HepG2 (cell line): ENCODE measurements around the gene CENPP. TPM values are rescaled to one million over a fixed set of nuclear protein-coding genes. Genes with fewer than 3 reads are reported as not detected.

Experiments used
- ATAC-seq: fragments of 200-7000 bp; cut with Tn5 transposase; 3 replicates; pipeline ENCODE4 v1.9.1; 2020; ENCODE audit warnings: mild to moderate bottlenecking, moderate library complexity
- BruUV-seq: library from RNA; stranded (reverse); fragments of 400-500 nt; replicated peaks from 2 replicates; lab custom pipeline; 2021; lab: Mats Ljungman, UMichigan
- CTCF ChIA-PET: fragments of 300-600 bp; formaldehyde crosslinking; extraction: SDS; loops from one replicate; lab custom pipeline; 2021; ENCODE audit warnings: low total read pairs, inconsistent platforms, low intra/inter-chr PET ratio; lab: Yijun Ruan, JAX
- POLR2A ChIA-PET: fragments of 350-600 bp; sonication (Branson Sonifier 250); formaldehyde crosslinking; loops from one replicate; lab custom pipeline; 2020; ENCODE audit warnings: antibody characterized with exemption, inconsistent platforms; lab: Yijun Ruan, JAX
- DNase-seq: peaks from one replicate; pipeline ENCODE4 v3.0.0-alpha.2; 2015; ENCODE audit warnings: low spot score
- FAIRE-seq: peaks from 3 replicates; lab custom pipeline; 2011; peaks lifted over from hg19 to GRCh38; lab: Jason Lieb, UNC
- H2AFZ ChIP-seq: one replicate; pipeline ENCODE4 v1.6.1; 2011; ENCODE audit warnings: low read length, inconsistent platforms
- H3K27ac ChIP-seq: fragments of 300-600 bp; 3 replicates; pipeline ENCODE4 v1.8.0; 2011; ENCODE audit warnings: mixed run types, mild to moderate bottlenecking, mixed read lengths, low read length, inconsistent platforms; ENCODE audit not compliant: insufficient read depth; ENCODE audit errors: extremely low read length
- H3K27me3 ChIP-seq, 2 experiments: fragments of 200-600 bp in 1 of 2; 2 replicates in 1 of 2; 3 replicates in 1 of 2; pipeline versions ENCODE4 v1.6.0 to v1.8.0; 2011; ENCODE audit warnings: low read length in 2 of 2, mild to moderate bottlenecking in 2 of 2, moderate library complexity in 2 of 2, inconsistent platforms in 1 of 2; ENCODE audit not compliant: insufficient read depth in 2 of 2, control insufficient read depth in 1 of 2
- H3K36me3 ChIP-seq, 2 experiments: fragments of 200-600 bp in 1 of 2; replicated peaks in 1 of 2; 2 replicates in 1 of 2; 3 replicates in 1 of 2; pipeline versions ENCODE4 v1.5.1 to v1.8.0; 2011; ENCODE audit warnings: low read length in 2 of 2, inconsistent platforms in 1 of 2; ENCODE audit not compliant: insufficient read depth in 2 of 2, control insufficient read depth in 1 of 2
- H3K4me1 ChIP-seq: 2 replicates; pipeline ENCODE4 v1.5.1; 2012; ENCODE audit warnings: low read length, inconsistent platforms; ENCODE audit not compliant: insufficient read depth
- H3K4me2 ChIP-seq: 2 replicates; pipeline ENCODE4 v1.6.0; 2011; ENCODE audit warnings: low read depth, low read length, inconsistent platforms
- H3K4me3 ChIP-seq, 3 experiments: fragments of 200-600 bp in 1 of 3; sonication (generic), shearing (Covaris generic) in 1 of 3; replicated peaks in 1 of 3; 2 replicates each; pipeline ENCODE4 v1.5.1; 2011 to 2016; ENCODE audit warnings: low read length in 3 of 3, inconsistent platforms in 2 of 3, low read depth in 2 of 3, mild to moderate bottlenecking in 2 of 3, control low read depth in 1 of 3, mixed read lengths in 1 of 3; ENCODE audit not compliant: insufficient read depth in 1 of 3
- H3K79me2 ChIP-seq: one replicate; pipeline ENCODE4 v1.6.1; 2011; ENCODE audit warnings: low read length, inconsistent platforms; ENCODE audit not compliant: insufficient read depth
- H3K9ac ChIP-seq: 2 replicates; pipeline ENCODE4 v1.6.0; 2011; ENCODE audit warnings: mild to moderate bottlenecking, low read depth, low read length, inconsistent platforms; ENCODE audit not compliant: insufficient read depth
- H3K9me3 ChIP-seq: 2 replicates; pipeline ENCODE4 v1.5.1; 2012; ENCODE audit warnings: mild to moderate bottlenecking, low read length
- H4K20me1 ChIP-seq: 2 replicates; pipeline ENCODE4 v1.6.0; 2011; ENCODE audit warnings: inconsistent platforms, mild to moderate bottlenecking, low read length, moderate library complexity; ENCODE audit not compliant: insufficient read depth
- AKAP8 ChIP-seq: sonication (generic); formaldehyde crosslinking; IDR thresholded peaks from 2 replicates; pipeline ENCODE4 v1.5.1; 2020; ENCODE audit warnings: mild to moderate bottlenecking, missing genetic modification reagents
- ARHGAP35 ChIP-seq: sonication (generic); formaldehyde crosslinking; IDR thresholded peaks from 2 replicates; pipeline ENCODE4 v1.9.0; 2022; ENCODE audit warnings: mild to moderate bottlenecking, inconsistent platforms, moderate library complexity, missing genetic modification reagents, borderline replicate concordance
- CC2D1A ChIP-seq: sonication (generic); formaldehyde crosslinking; IDR thresholded peaks from 2 replicates; pipeline ENCODE4 v1.8.1; 2023; ENCODE audit warnings: mild to moderate bottlenecking, missing genetic modification reagents
- CENPT ChIP-seq: sonication (generic); formaldehyde crosslinking; IDR thresholded peaks from 2 replicates; pipeline ENCODE4 v1.8.0; 2022; ENCODE audit warnings: low read depth, mild to moderate bottlenecking, moderate library complexity, missing genetic modification reagents
- EED ChIP-seq: sonication (generic); formaldehyde crosslinking; IDR thresholded peaks from 2 replicates; pipeline ENCODE4 v1.5.0; 2020; ENCODE audit warnings: mild to moderate bottlenecking, missing genetic modification reagents
- MAFG ChIP-seq: sonication (generic); formaldehyde crosslinking; IDR thresholded peaks from 2 replicates; pipeline ENCODE4 v1.5.1; 2020; ENCODE audit warnings: mild to moderate bottlenecking, missing genetic modification reagents
- NFKBIZ ChIP-seq: IDR thresholded peaks from 2 replicates; pipeline ENCODE4 v1.6.1; 2018; ENCODE audit warnings: missing genetic modification reagents, missing compliant biosample characterization
- PRPF4 ChIP-seq: fragments of 200-400 bp; formaldehyde crosslinking; IDR thresholded peaks from 2 replicates; pipeline ENCODE4 v1.6.1; 2016; ENCODE audit warnings: low read length, low read depth; ENCODE audit not compliant: poor library complexity, severe bottlenecking
- TOPORS ChIP-seq: sonication (generic); formaldehyde crosslinking; IDR thresholded peaks from 2 replicates; pipeline ENCODE4 v1.8.0; 2023; ENCODE audit warnings: mild to moderate bottlenecking, missing genetic modification reagents
- ZNF296 ChIP-seq: sonication (generic); formaldehyde crosslinking; conservative IDR thresholded peaks from 2 replicates; pipeline ENCODE4 v1.5.0; 2020; ENCODE audit warnings: mild to moderate bottlenecking, missing genetic modification reagents
- ZNF337 ChIP-seq: sonication (generic); formaldehyde crosslinking; IDR thresholded peaks from 2 replicates; pipeline ENCODE4 v1.5.1; 2020; ENCODE audit warnings: missing genetic modification reagents, low read depth, mild to moderate bottlenecking, borderline replicate concordance
- ZNF619 ChIP-seq: sonication (generic); formaldehyde crosslinking; IDR thresholded peaks from 2 replicates; pipeline ENCODE4 v1.4.0; 2020; ENCODE audit warnings: mild to moderate bottlenecking, missing genetic modification reagents
- ZNF720 ChIP-seq: sonication (generic); formaldehyde crosslinking; IDR thresholded peaks from 2 replicates; pipeline ENCODE4 v1.4.0; 2020; ENCODE audit warnings: missing genetic modification reagents
- ZSCAN22 ChIP-seq: sonication (generic); formaldehyde crosslinking; IDR thresholded peaks from 2 replicates; pipeline ENCODE4 v1.4.0; 2020; ENCODE audit warnings: mild to moderate bottlenecking, missing genetic modification reagents
- WGBS: methylation state at CpG from one replicate; pipeline ENCODE4 v1.1.6; 2017; ENCODE audit warnings: low lambda C conversion rate; 5-methylcytosine and 5-hydroxymethylcytosine counted together
- in situ Hi-C: cut with HindIII; loops from 2 replicates; pipeline ENCODE4 v1.10.0; 2017; ENCODE audit warnings: low pct_unique_long_range_greater_than_20kb; ENCODE audit not compliant: extremely low pct_ligation_motif_present
- intact Hi-C: fragments of 100-400 bp; cut with micrococcal nuclease; formaldehyde crosslinking; loops from one replicate; pipeline ENCODE4 v1.10.0; 2022; ENCODE audit not compliant: unreplicated experiment
- polyA plus RNA-seq, 8 experiments: library from polyadenylated mRNA; depleted of rRNA in 3 of 8; stranded (reverse) in 7 of 8; unstranded in 1 of 8; fragments of >200 nt; fragmentation: Illumina TruSeq in 4 of 8; extraction: Trizol in 4 of 8; gene quantifications; 2 replicates each; pipeline versions ENCODE4 v1.2.1 to v1.2.3, GENCODE V29; 2011 to 2016; ENCODE audit warnings: low read depth in 4 of 8, missing spikeins in 1 of 8, mixed read lengths in 1 of 8; ENCODE audit not compliant: insufficient read depth in 1 of 8
- total RNA-seq, 5 experiments: library from RNA; depleted of rRNA; stranded (reverse); fragments of >200 nt; fragmentation: Illumina TruSeq; extraction: Trizol; gene quantifications; 2 replicates each; pipeline ENCODE4 v1.2.3, GENCODE V29; 2016; ENCODE audit warnings: low read depth in 1 of 5
- TF ChIP-seq, protein P1 (sequence below): sonication (generic); formaldehyde crosslinking; conservative IDR thresholded peaks from 2 replicates; pipeline ENCODE4 v1.8.1; 2023; ENCODE audit warnings: missing genetic modification reagents
- TF ChIP-seq, protein P2 (sequence below): sonication (generic); formaldehyde crosslinking; IDR thresholded peaks from 2 replicates; pipeline ENCODE4 v1.4.0; 2020; ENCODE audit warnings: missing genetic modification reagents
- TF ChIP-seq, protein P3 (sequence below): sonication (generic); formaldehyde crosslinking; IDR thresholded peaks from 2 replicates; pipeline ENCODE4 v1.4.0; 2020; ENCODE audit warnings: missing genetic modification reagents

CENPP gene
- total and polyA plus RNA-seq, 2 of the 13 experiments (the other 11 are each of a cell fraction or from before 2014, with no cell fraction given), result 2.0 to 11.4 TPM

DNA sequence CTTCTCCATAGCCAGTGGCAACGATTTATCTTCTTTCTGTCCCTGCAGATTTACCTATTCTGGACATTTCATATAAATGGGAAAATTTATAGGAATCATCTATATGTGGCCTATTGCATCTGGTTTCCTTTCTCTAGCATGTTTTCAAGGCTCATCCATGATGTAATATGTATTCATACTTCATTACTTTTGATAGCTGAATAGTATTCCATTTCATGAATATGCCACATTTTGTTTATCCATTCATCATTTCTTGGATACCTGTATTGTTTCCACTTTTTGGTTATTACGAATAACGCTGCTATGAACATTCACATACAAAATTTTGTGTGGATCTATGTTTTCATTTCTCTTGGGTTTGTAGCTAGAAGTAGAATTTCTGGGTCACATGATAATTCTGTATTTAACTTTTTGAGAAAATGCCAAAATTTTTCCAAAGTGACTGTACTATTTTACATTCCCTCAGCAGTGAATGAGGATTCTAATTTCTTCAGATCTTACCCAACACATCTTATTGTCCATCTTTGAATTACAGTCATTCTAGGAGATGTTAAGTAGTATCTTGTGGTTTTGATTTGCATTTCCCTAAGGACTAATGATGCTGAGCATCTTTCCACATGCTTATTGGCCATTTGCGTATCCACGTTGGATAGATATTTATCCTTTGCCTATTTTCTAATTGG lies 35.9 kb upstream of the CENPP start:
- intact Hi-C loops, result loop anchor here (5.0 kb wide), 1 partner anchor 38 kb away; no protein-coding TSS in a partner anchor
- no peaks in the 10 kb centered on the region for H3K9me3 ChIP-seq
- POLR2A ChIA-PET, result interaction anchor here (0.8 kb wide), 1 partner anchor 150 kb away, joined by 3 read pairs; no protein-coding TSS in a partner anchor
- TF ChIP-seq NFKBIZ (CRISPR knock-in tag) (no peak), CENPT (CRISPR knock-in tag) (no peak), ZNF619 (CRISPR knock-in tag) (no peak), EED (no peak), AKAP8 (CRISPR knock-in tag) (no peak), ZNF337 (CRISPR knock-in tag) (no peak), ZNF720 (CRISPR knock-in tag) (no peak), MAFG (CRISPR knock-in tag) (no peak), CC2D1A (CRISPR knock-in tag) (no peak), ZSCAN22 (CRISPR knock-in tag) (no peak), TOPORS (CRISPR knock-in tag) (no peak), PRPF4 (no peak), ZNF296 (no peak), ARHGAP35 (no peak)
- TF ChIP-seq, protein P1, sequence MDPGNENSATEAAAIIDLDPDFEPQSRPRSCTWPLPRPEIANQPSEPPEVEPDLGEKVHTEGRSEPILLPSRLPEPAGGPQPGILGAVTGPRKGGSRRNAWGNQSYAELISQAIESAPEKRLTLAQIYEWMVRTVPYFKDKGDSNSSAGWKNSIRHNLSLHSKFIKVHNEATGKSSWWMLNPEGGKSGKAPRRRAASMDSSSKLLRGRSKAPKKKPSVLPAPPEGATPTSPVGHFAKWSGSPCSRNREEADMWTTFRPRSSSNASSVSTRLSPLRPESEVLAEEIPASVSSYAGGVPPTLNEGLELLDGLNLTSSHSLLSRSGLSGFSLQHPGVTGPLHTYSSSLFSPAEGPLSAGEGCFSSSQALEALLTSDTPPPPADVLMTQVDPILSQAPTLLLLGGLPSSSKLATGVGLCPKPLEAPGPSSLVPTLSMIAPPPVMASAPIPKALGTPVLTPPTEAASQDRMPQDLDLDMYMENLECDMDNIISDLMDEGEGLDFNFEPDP (CRISPR knock-in tag), result no peak
- TF ChIP-seq, protein P2, sequence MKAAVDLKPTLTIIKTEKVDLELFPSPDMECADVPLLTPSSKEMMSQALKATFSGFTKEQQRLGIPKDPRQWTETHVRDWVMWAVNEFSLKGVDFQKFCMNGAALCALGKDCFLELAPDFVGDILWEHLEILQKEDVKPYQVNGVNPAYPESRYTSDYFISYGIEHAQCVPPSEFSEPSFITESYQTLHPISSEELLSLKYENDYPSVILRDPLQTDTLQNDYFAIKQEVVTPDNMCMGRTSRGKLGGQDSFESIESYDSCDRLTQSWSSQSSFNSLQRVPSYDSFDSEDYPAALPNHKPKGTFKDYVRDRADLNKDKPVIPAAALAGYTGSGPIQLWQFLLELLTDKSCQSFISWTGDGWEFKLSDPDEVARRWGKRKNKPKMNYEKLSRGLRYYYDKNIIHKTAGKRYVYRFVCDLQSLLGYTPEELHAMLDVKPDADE (CRISPR knock-in tag), result no peak
- TF ChIP-seq, protein P3, sequence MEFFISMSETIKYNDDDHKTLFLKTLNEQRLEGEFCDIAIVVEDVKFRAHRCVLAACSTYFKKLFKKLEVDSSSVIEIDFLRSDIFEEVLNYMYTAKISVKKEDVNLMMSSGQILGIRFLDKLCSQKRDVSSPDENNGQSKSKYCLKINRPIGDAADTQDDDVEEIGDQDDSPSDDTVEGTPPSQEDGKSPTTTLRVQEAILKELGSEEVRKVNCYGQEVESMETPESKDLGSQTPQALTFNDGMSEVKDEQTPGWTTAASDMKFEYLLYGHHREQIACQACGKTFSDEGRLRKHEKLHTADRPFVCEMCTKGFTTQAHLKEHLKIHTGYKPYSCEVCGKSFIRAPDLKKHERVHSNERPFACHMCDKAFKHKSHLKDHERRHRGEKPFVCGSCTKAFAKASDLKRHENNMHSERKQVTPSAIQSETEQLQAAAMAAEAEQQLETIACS (CRISPR knock-in tag), result no peak
- no peak overlapping the region for H3K27ac ChIP-seq
- DNase-seq (no peak), FAIRE-seq (no peak), ATAC-seq (no peak)
- 94% methylated on average over 5 of the region's 5 CpGs for WGBS
- no peak overlapping the region for H3K9ac ChIP-seq
- BruUV-seq, result no TSS peak
- no peak overlapping the region for H2AFZ ChIP-seq
- H3K4me2 ChIP-seq, result no peak overlapping the region
- H4K20me1 ChIP-seq, result peaks cover 37% of the 10 kb centered on the region
- peaks cover 30% of the 10 kb centered on the region for H3K4me1 ChIP-seq
- CTCF ChIA-PET, result no interaction called here
- peaks cover 73% of the 10 kb centered on the region for H3K79me2 ChIP-seq
- no peak overlapping the region; a peak in 1 of 6 replicates for H3K4me3 ChIP-seq
- H3K27me3 ChIP-seq, result no peaks in the 10 kb centered on the region; a peak in 1 of 5 replicates
- in situ Hi-C loops, result no loop called here
- H3K36me3 ChIP-seq, result peaks cover 6 to 67% of the 10 kb centered on the region in 2 experiments
